LNCAP (cell line): ENCODE measurements around the gene PLEKHM3.

Experiments
- CTCF ChIP-seq: fragments of 450-650 bp; IDR thresholded peaks from 2 replicates; pipeline ENCODE4 v1.5.1; 2017; ENCODE audit warnings: mild to moderate bottlenecking

PLEKHM3 gene

GRCh38 chr2:207849443-207849842, 175.9 kb downstream of the PLEKHM3 start:
- no peak for TF ChIP-seq CTCF

DNA sequence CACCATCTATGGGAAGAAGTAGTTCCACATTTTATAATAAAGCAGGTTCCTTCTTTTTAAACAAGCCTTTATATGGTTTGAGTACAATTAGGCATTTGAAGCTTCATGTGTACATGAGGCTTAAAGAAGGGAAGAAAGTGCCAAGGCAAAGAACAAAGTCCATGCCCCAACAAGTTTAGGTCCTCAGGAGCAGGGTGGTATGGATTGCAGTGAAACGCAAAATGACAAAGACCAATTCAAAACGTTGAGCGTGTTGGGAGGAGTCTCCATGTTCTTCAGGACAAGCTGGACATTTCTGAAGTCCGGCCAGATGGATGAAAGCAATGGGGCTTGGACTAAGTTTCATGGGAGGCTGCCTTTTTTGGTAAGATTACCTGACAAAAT, 176.8 kb downstream of the PLEKHM3 start:
- TF ChIP-seq CTCF = no peak

DNA sequence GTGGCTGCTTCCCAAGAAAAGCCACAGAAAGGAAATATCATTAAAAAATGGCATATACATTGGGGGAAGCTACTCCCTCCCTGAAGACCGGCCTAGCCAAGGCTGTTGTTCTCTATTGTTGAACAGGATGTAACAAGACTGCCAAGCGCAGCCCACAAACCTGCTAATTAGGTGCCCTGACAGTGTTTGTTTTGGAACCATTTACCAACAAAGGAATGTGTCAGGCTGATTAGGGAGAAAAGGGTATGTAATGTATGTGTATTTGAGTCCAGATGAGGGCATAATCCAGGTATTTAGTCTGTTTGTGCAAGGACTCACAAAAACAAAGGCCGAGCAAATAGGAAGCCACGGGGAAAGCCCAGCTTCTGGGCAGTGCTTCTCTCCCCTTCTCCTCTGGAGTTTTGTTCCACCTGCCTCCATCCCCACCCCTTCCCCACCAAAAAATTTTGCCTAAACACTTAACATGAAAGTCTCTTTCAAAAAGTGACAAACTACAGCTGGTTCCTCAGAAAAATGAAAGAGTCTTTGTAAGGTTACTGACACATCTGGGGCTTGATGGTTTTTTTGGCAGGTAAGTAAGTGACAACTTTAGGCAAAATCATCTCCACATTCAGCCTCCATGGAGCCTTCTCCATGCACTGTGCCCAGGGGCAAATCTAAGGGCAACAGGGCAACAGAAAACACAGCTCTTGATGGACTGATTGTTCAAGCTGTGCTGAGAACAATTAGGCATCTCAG, 177.4 kb downstream of the PLEKHM3 start:
- TF ChIP-seq CTCF = no peak

DNA sequence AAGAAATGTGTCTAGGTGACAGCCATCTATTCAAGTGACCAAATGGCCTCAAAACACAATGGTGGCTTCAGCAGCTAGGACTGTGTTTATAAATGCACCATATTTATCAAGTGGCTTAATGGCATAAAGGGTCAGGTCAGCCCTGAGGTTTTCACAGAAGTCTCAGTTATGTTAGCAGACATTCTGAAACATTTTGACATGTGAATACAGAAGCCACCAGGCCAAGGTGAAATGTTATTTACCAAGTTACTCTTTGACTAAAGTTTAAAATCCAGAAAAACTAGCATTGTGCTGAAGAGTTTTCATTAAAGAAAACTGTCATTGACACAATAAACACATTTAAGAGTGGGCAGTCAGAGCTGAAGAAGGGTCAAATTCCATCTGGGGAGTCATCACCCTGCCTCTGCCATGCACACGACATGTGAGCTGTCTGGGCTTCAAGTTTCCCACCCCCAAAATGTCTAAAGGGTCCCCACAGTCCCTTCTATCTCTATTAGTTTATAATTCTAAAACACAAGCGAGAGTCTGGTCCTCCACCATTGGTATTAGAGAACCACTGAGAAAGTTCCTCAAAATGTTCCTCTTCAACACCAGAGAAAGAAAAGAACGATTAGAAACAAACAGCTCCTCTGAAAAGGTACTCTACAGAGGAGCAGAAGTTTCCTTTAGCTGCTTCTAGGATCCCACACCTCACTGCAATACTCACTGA, 178.1 kb downstream of the PLEKHM3 start:
- no peak for TF ChIP-seq CTCF

DNA sequence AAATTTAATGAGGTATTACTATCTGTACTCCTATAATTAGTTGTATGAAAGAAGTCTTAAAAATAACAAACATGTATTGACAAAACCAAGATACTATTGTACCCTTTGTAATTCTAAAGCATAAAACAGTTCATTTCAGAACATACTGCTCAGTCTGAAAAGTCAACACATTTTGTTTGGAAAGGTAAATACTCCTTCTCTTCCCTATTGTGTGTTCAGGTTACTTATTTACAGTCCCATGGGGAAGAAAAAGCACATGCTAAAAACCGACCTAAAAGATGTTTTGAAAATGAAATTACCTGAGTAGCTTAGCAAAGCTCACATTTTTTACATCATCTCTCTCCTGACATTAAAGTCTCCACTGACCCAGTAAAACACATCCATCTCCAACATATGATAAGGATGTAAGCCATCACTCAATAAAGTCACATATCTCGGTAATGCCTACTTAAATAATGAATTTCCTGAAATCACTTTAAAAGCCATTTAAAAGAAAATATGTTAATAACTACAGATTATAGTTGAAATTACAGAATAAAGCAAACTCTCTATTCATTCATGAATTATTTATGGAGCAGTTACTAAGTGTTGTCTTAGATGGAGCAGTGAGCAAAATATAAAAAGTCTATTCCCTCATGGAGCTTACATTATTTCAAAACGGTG, 180.0 kb downstream of the PLEKHM3 start:
- TF ChIP-seq CTCF = no peak

GRCh38 chr2:207844648-207845047, 180.7 kb downstream of the PLEKHM3 start:
- no peak for TF ChIP-seq CTCF

DNA sequence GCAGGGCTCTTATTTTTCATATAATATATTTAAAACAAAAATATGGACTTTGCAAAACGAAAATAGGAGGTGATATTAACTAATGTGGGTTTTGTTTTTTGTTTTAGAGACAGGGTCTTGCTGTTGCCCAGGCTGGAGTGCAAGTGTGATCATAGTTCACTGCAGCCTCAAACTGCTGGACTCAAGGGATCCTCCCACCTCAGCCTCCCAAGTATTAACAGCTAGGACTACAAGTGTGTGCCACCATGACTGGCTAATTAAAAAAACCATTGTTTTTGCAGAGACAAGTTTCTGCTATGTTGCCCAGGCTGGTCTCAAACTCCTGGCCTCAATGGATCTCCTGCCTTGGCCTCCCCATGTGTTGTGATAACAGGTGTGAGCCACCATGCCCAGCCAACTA, 185.2 kb downstream of the PLEKHM3 start:
- no peak for TF ChIP-seq CTCF
